ELR (cell line): ENCODE measurements around the gene CCNYL1.
"Not testable (repeated sequence)": the region's sequence is repeated elsewhere in the genome, so short reads cannot be mapped to it uniquely, and the experiment has no call there.

ENCODE experiments used
- DNase-seq: peaks from one replicate; pipeline ENCODE4 v3.0.0-alpha.2; 2015; ENCODE audit warnings: low read depth

The CCNYL1 gene

GRCh38 chr2:207734636-207735512, 23.4 kb downstream of the CCNYL1 start:
- DNase-seq, result no peak

- not testable (repeated sequence) for DNase-seq
These were observed 24.0 kb downstream of the CCNYL1 start for GRCh38 chr2:207735513-207735859.

GRCh38 chr2:207743514-207743913, 32.1 kb downstream of the CCNYL1 start:
- DNase-seq, result no peak

GRCh38 chr2:207744050-207744449, 32.6 kb downstream of the CCNYL1 start:
- DNase-seq, result no peak

- DNase-seq, result no peak
These were observed 33.0 kb downstream of the CCNYL1 start for GRCh38 chr2:207744451-207744850.

GRCh38 chr2:207746131-207746530, 34.7 kb downstream of the CCNYL1 start:
- peak; percentile 78 for DNase-seq

GRCh38 chr2:207747653-207748560, 36.5 kb downstream of the CCNYL1 start:
- DNase-seq, result no peak

GRCh38 chr2:207748993-207749392, 37.6 kb downstream of the CCNYL1 start:
- DNase-seq, result no peak

- DNase-seq, result no peak
These were observed 38.4 kb downstream of the CCNYL1 start for GRCh38 chr2:207749873-207750272.

GRCh38 chr2:207750345-207750744, 38.9 kb downstream of the CCNYL1 start:
- no peak for DNase-seq

- no peak for DNase-seq
These were observed 39.4 kb downstream of the CCNYL1 start for GRCh38 chr2:207750876-207751275.

- not testable (repeated sequence) for DNase-seq
These were observed 42.2 kb downstream of the CCNYL1 start for GRCh38 chr2:207753688-207754087.

GRCh38 chr2:207754498-207755383, 43.3 kb downstream of the CCNYL1 start:
- DNase-seq, result no peak

GRCh38 chr2:207758025-207758424, 46.6 kb downstream of the CCNYL1 start:
- no peak for DNase-seq

GRCh38 chr2:207759890-207760289, 48.5 kb downstream of the CCNYL1 start:
- DNase-seq, result no peak

GRCh38 chr2:207760453-207760852, 49.0 kb downstream of the CCNYL1 start:
- DNase-seq, result no peak

GRCh38 chr2:207761426-207761825, 50.0 kb downstream of the CCNYL1 start:
- not testable (repeated sequence) for DNase-seq

- peak; percentile 50 for DNase-seq
These were observed 50.7 kb downstream of the CCNYL1 start for GRCh38 chr2:207762146-207762545.

- DNase-seq, result no peak
These were observed 52.0 kb downstream of the CCNYL1 start for GRCh38 chr2:207763303-207763917.

- no peak for DNase-seq
These were observed 52.7 kb downstream of the CCNYL1 start for GRCh38 chr2:207764096-207764630.

- no peak for DNase-seq
These were observed 54.1 kb downstream of the CCNYL1 start for GRCh38 chr2:207765547-207765946.
